ENCODE measurements around the gene ATP10A. TPM values are rescaled to one million over a fixed set of nuclear protein-coding genes. Genes with fewer than 3 reads are reported as not detected.

ATP10A gene
- total RNA-seq, 1 donor from 2014 or later = 1.9 TPM

GRCh38 chr15:25849157-25849921, 13.8 kb downstream of the ATP10A start:
- TF ChIP-seq CTCF (conservative IDR thresholded peaks at IDR 0.05) = no peak
- H3K9me3 Mint-ChIP-seq = no peaks in the 10 kb centered on the region
- peak overlapping the region; percentile 81 for H3K27ac Mint-ChIP-seq
- H3K4me1 Mint-ChIP-seq (ENCODE audit: unreplicated experiment) = peaks cover 22% of the 10 kb centered on the region
- no peak for DNase-seq (ENCODE audit: extremely low spot score, unreplicated experiment)
- H3K36me3 Mint-ChIP-seq = no peaks in the 10 kb centered on the region
- H3K4me3 Mint-ChIP-seq = peak overlapping the region; percentile 83
- peaks cover 27% of the 10 kb centered on the region for H3K27me3 Mint-ChIP-seq

GRCh38 chr15:25848784-25849156, 14.4 kb downstream of the ATP10A start:
- Mint-ChIP-seq H3K4me3 (peak overlapping the region; percentile 83), H3K27ac (peak overlapping the region; percentile 81), H3K4me1 (ENCODE audit: unreplicated experiment) (peaks cover 22% of the 10 kb centered on the region), H3K27me3 (peaks cover 25% of the 10 kb centered on the region), H3K9me3 (no peaks in the 10 kb centered on the region), H3K36me3 (no peaks in the 10 kb centered on the region)
- no peak for DNase-seq (ENCODE audit: extremely low spot score, unreplicated experiment)
- no peak for TF ChIP-seq CTCF (conservative IDR thresholded peaks at IDR 0.05)

DNA sequence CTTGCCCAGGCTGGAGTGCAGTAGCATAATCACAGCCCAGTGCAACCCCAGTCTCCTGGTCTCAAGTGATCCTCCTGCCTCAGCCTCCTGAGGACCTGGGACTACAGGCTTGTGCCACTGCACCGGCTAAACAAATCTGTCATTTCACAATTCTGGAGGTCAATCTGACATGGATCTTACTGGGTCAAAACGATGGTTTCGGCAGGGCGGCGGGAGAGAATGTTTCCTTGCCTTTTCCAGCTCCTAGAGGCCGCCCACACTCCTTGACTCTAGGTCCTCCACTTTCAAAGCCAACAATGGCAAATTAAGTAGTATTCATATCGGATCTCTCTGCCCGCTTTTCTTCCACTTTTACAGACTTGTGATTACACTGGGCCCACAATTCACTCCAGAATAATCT, 14.8 kb downstream of the ATP10A start:
- Mint-ChIP-seq H3K36me3 (no peaks in the 10 kb centered on the region), H3K4me1 (ENCODE audit: unreplicated experiment) (peaks cover 22% of the 10 kb centered on the region), H3K27me3 (peaks cover 26% of the 10 kb centered on the region), H3K27ac (no peak overlapping the region), H3K4me3 (no peak overlapping the region), H3K9me3 (no peaks in the 10 kb centered on the region)
- DNase-seq (ENCODE audit: extremely low spot score, unreplicated experiment) = no peak
- TF ChIP-seq CTCF (conservative IDR thresholded peaks at IDR 0.05) = no peak

GRCh38 chr15:25847051-25847450, 16.1 kb downstream of the ATP10A start:
- Mint-ChIP-seq H3K36me3 (no peaks in the 10 kb centered on the region), H3K4me3 (no peak overlapping the region), H3K27me3 (peaks cover 19% of the 10 kb centered on the region), H3K4me1 (ENCODE audit: unreplicated experiment) (peaks cover 22% of the 10 kb centered on the region), H3K27ac (no peak overlapping the region), H3K9me3 (no peaks in the 10 kb centered on the region)
- no peak for DNase-seq (ENCODE audit: extremely low spot score, unreplicated experiment)
- no peak for TF ChIP-seq CTCF (conservative IDR thresholded peaks at IDR 0.05)

DNA sequence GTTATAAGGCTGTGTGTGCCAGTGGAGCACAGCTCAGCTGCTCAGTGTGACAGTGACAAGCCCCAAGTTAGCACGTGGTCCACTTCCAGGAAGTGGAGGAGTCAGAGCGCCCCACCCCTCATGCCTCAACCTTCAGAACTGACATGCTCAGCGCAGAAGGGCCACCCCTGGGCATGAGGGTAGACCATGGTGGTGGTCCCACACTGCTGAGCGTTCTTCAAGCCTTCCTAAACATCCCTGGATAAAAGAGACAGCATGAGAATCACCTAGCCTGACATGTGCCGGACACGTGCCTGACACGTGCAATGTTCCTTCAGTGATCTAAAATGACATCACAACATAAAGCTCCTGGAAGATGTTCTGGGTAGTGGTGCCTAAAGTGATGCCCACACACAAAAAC, 16.8 kb downstream of the ATP10A start:
- Mint-ChIP-seq H3K27ac (no peak overlapping the region), H3K36me3 (no peaks in the 10 kb centered on the region), H3K4me3 (no peak overlapping the region), H3K9me3 (no peaks in the 10 kb centered on the region), H3K4me1 (ENCODE audit: unreplicated experiment) (peaks cover 21% of the 10 kb centered on the region), H3K27me3 (peaks cover 19% of the 10 kb centered on the region)
- DNase-seq (ENCODE audit: extremely low spot score, unreplicated experiment) = no peak
- no peak for TF ChIP-seq CTCF (conservative IDR thresholded peaks at IDR 0.05)

All from type B pancreatic cell (in vitro differentiated cells).